Measurements from ENCODE around the gene LMAN2. TPM values are rescaled to one million over a fixed set of nuclear protein-coding genes. Genes with fewer than 3 reads are reported as not detected.

LMAN2 gene
- total RNA-seq, 4 donors from 2014 or later = 236 to 322 (median 293) TPM

GRCh38 chr5:177310332-177310731 is 41.1 kb downstream of the LMAN2 start:
- no peak for DNase-seq
- Histone ChIP-seq H3K36me3 (no peaks in the 10 kb centered on the region), H3K4me1 (peaks cover 21 to 41% (median 29%) of the 10 kb centered on the region in 4 donors), H3K27ac (peak overlapping the region in 2 of 4 donors; percentile 49 to 69), H3K9me3 (no peaks in the 10 kb centered on the region), H3K4me3 (no peak overlapping the region), H3K27me3 (no peaks in the 10 kb centered on the region)
- in situ Hi-C loops (cut with MboI; ENCODE audit: low pct_ligation_motif_present in 1 of 4, low pct_unique_long_range_greater_than_20kb in 1 of 4, low sequenced_read_pairs in 3 of 4) = loop anchor here in 1 of 4 donors (25.0 kb wide), 1 partner anchor 152 kb away; the partner anchor contains the start of gene DBN1
- intact Hi-C loops (cut with DNase I; ENCODE audit: low total_unique reads) = loop anchor here (10.0 kb wide), 1 partner anchor 144 kb away; no protein-coding TSS in a partner anchor
- WGBS, 2 donors (ENCODE audit: low coverage in 1 of 2) = 98% methylated on average over 11 of the region's 13 CpGs; no CpG with 5 or more reads in 1 of the 2 donors
- TF ChIP-seq POLR2A (IDR thresholded peaks at IDR 0.05) (no peak), POLR2AphosphoS5 (IDR thresholded peaks at IDR 0.05) (no peak), CTCF (IDR thresholded peaks at IDR 0.05) (no peak), EP300 (IDR thresholded peaks at IDR 0.05; ENCODE audit: low read depth) (no peak)

- Histone ChIP-seq H3K27me3 (no peaks in the 10 kb centered on the region), H3K9me3 (no peaks in the 10 kb centered on the region), H3K36me3 (no peaks in the 10 kb centered on the region), H3K27ac (peak overlapping the region in 2 of 4 donors; percentile 49 to 69), H3K4me3 (no peak overlapping the region), H3K4me1 (peaks cover 28 to 49% (median 35%) of the 10 kb centered on the region in 4 donors)
- peak; percentile 81 to 87 (median 86) for TF ChIP-seq CTCF (IDR thresholded peaks at IDR 0.05)
- TF ChIP-seq EP300 (IDR thresholded peaks at IDR 0.05; ENCODE audit: low read depth) = no peak
- no peak for TF ChIP-seq POLR2A (IDR thresholded peaks at IDR 0.05)
- TF ChIP-seq POLR2AphosphoS5 (IDR thresholded peaks at IDR 0.05) = no peak
- DNase-seq = peak; percentile 80
- in situ Hi-C loops (cut with MboI; ENCODE audit: low pct_ligation_motif_present in 1 of 4, low pct_unique_long_range_greater_than_20kb in 1 of 4, low sequenced_read_pairs in 3 of 4) (loop anchor here in 1 of 4 donors (25.0 kb wide), 1 partner anchor 153 kb away; the partner anchor contains the start of gene DBN1), intact Hi-C loops (cut with DNase I; ENCODE audit: low total_unique reads) (loop anchor here (10.0 kb wide), 1 partner anchor 145 kb away; no protein-coding TSS in a partner anchor)
- WGBS, 2 donors (ENCODE audit: low coverage in 1 of 2) = 51% methylated on average over 10 of the region's 10 CpGs; no CpG with 5 or more reads in 1 of the 2 donors
Measured at GRCh38 chr5:177309351-177310191, 41.9 kb downstream of the LMAN2 start.

GRCh38 chr5:177308740-177309139 is 42.7 kb downstream of the LMAN2 start:
- 83 to 91% methylated on average over 2 to 11 of the region's 11 CpGs for WGBS, 2 donors (ENCODE audit: low coverage in 1 of 2)
- H3K27ac ChIP-seq = no peak overlapping the region
- H3K9me3 ChIP-seq = no peaks in the 10 kb centered on the region
- no peaks in the 10 kb centered on the region for H3K27me3 ChIP-seq
- H3K4me3 ChIP-seq = no peak overlapping the region
- intact Hi-C loops (cut with DNase I; ENCODE audit: low total_unique reads) = no loop called here
- no peak for TF ChIP-seq POLR2AphosphoS5 (IDR thresholded peaks at IDR 0.05)
- TF ChIP-seq POLR2A (IDR thresholded peaks at IDR 0.05) = no peak
- no peak for TF ChIP-seq EP300 (IDR thresholded peaks at IDR 0.05; ENCODE audit: low read depth)
- no peak for TF ChIP-seq CTCF (IDR thresholded peaks at IDR 0.05)
- in situ Hi-C loops (cut with MboI; ENCODE audit: low pct_ligation_motif_present in 1 of 4, low pct_unique_long_range_greater_than_20kb in 1 of 4, low sequenced_read_pairs in 3 of 4) = loop anchor here in 1 of 4 donors (25.0 kb wide), 1 partner anchor 154 kb away; the partner anchor contains the start of gene DBN1
- H3K4me1 ChIP-seq = peaks cover 33 to 53% (median 40%) of the 10 kb centered on the region in 4 donors
- no peak for DNase-seq
- no peaks in the 10 kb centered on the region for H3K36me3 ChIP-seq

Data from transverse colon (tissue), 4 donors.